Upper lobe of right lung (tissue), 1 donor: ENCODE results near the gene TIMM44. TPM values are rescaled to one million over a fixed set of nuclear protein-coding genes. Genes with fewer than 3 reads are reported as not detected.

Experiments
- ATAC-seq: fragments of 200-7000 bp; cut with Tn5 transposase; one replicate; pipeline ENCODE4 v1.9.1; 2020; ENCODE audit warnings: mild to moderate bottlenecking, moderate library complexity
- DNase-seq: peaks from one replicate; pipeline ENCODE4 v3.0.0-alpha.2; 2020
- H3K27ac ChIP-seq: fragments of 200-600 bp; one replicate; pipeline ENCODE4 v1.8.0; 2022
- H3K27me3 ChIP-seq: fragments of 200-600 bp; one replicate; pipeline ENCODE4 v1.8.0; 2022; ENCODE audit warnings: mild to moderate bottlenecking
- H3K36me3 ChIP-seq: fragments of 200-600 bp; one replicate; pipeline ENCODE4 v1.8.0; 2022
- H3K4me1 ChIP-seq: fragments of 200-600 bp; one replicate; pipeline ENCODE4 v1.8.0; 2022
- H3K4me3 ChIP-seq: fragments of 200-600 bp; one replicate; pipeline ENCODE4 v1.8.0; 2022; ENCODE audit warnings: mild to moderate bottlenecking
- H3K9me3 ChIP-seq: fragments of 200-600 bp; one replicate; pipeline ENCODE4 v1.8.0; 2022
- CTCF ChIP-seq: fragments of 200-600 bp; IDR thresholded peaks from one replicate; pipeline ENCODE4 v1.8.0; 2022; ENCODE audit warnings: antibody characterized with exemption
- intact Hi-C: fragments of 100-400 bp; cut with DNase I; formaldehyde crosslinking; loops from one replicate; pipeline ENCODE4 v1.11.0; 2022
- total RNA-seq: library from RNA; stranded (reverse); fragmentation: NEBNext Ultra II Directional; extraction: Animal tissue kit (Norgen Biotek cat#: 25700); gene quantifications from one replicate; pipeline ENCODE4 v1.2.1, GENCODE V29; 2021
- donor health status: DM: no; HTN: yes; CAD: no; lungs with severe emphysema.

TIMM44 gene
- total RNA-seq, 1 donor from 2014 or later = 49.8 TPM

GRCh38 chr19:7928334-7928706, 15.1 kb downstream of the TIMM44 start:
- no peak for TF ChIP-seq CTCF
- no peaks in the 10 kb centered on the region for H3K27me3 ChIP-seq
- no peak overlapping the region for H3K4me3 ChIP-seq
- DNase-seq (no peak), ATAC-seq (no peak)
- peaks cover 32% of the 10 kb centered on the region for H3K36me3 ChIP-seq
- H3K4me1 ChIP-seq = peaks cover 16% of the 10 kb centered on the region
- peak overlapping the region; percentile 24 for H3K27ac ChIP-seq
- intact Hi-C loops = no loop called here
- H3K9me3 ChIP-seq = no peaks in the 10 kb centered on the region

GRCh38 chr19:7927605-7928333, 15.7 kb downstream of the TIMM44 start:
- peaks cover 16% of the 10 kb centered on the region for H3K4me1 ChIP-seq
- intact Hi-C loops = no loop called here
- no peak for ATAC-seq

DNA sequence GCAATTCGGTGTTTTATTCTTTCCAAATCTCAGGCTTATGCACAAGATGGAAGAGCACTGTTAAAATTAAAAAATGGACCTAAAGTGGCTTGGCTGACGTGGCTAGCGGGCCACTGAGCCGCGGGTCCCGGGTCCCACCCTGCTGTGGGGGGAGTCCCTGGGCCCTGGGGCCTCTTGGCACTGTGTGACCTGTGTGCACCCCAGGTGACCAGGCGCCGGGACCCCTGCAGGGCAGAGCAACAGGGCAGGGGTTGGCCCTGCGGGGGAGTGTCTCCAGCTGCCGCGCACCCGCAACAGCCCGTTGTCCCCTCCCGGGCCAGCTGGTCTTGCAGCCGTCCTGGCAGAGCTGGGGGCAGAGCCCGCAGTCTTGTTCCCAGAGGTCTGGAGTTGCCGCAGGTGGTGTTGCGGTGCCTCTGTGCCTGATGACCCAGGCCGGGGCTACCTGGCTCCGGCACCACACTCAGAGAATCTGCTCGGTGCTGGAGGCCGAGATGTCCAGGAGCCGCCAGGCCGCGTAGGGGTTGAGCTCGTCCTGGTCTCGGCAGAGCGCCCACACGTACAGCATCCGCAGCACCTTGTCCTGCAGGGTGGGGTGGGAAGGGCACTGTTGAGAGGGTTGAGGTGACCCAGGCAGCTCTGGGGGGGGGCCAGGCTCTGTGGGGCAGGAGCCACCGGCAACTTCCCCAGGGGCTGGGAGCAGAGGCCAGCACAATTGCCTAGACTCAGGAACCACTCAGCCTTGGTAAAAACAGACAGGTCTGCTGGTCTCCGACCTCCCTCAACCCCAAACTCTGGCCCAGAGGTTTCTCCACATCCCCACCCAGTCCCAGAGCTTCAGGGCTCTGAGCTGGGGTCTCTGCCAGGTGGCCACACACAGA, 16.5 kb downstream of the TIMM44 start:
- no peak for DNase-seq
- no peak for TF ChIP-seq CTCF
- intact Hi-C loops = no loop called here
- Histone ChIP-seq H3K27me3 (no peaks in the 10 kb centered on the region), H3K4me3 (no peak overlapping the region), H3K4me1 (peaks cover 21% of the 10 kb centered on the region), H3K36me3 (peaks cover 29% of the 10 kb centered on the region), H3K27ac (no peak overlapping the region), H3K9me3 (no peaks in the 10 kb centered on the region)
- ATAC-seq = no peak

More at GRCh38 chr19:7927605-7928333, 15.7 kb downstream of the TIMM44 start:
- H3K27me3 ChIP-seq = no peaks in the 10 kb centered on the region
- H3K4me3 ChIP-seq = no peak overlapping the region
- peaks cover 29% of the 10 kb centered on the region for H3K36me3 ChIP-seq
- DNase-seq = no peak
- peak overlapping the region; percentile 24 for H3K27ac ChIP-seq
- no peaks in the 10 kb centered on the region for H3K9me3 ChIP-seq
- no peak for TF ChIP-seq CTCF

- ATAC-seq = peak; percentile 67
These were observed 17.3 kb downstream of the TIMM44 start, which contains the start of gene CTXN1 for GRCh38 chr19:7926021-7926726. CTXN1 (minus strand) TSS chr19:7926135; CDS start chr19:7925538, 597 bp downstream.

More at GRCh38 chr19:7926021-7926726, 17.3 kb downstream of the TIMM44 start, which contains the start of gene CTXN1:
- H3K36me3 ChIP-seq = peaks cover 23% of the 10 kb centered on the region
- H3K27me3 ChIP-seq = no peaks in the 10 kb centered on the region
- peak within 1 kb of the TSS; percentile 46 for H3K4me3 ChIP-seq
- H3K9me3 ChIP-seq = no peaks in the 10 kb centered on the region
- intact Hi-C loops = no loop called here
- H3K27ac ChIP-seq = no peak within 1 kb of the TSS
- H3K4me1 ChIP-seq = peaks cover 28% of the 10 kb centered on the region
- DNase-seq = peak; percentile 83
- TF ChIP-seq CTCF = no peak
